HG02943 (cell line): ENCODE results near the gene PAX5.

ENCODE experiments used
- ATAC-seq: cut with Tn5 transposase; IDR thresholded peaks from one replicate; pipeline ENCODE4 v1.9.1; 2021; ENCODE audit warnings: mild to moderate bottlenecking, low read depth, moderate library complexity; ENCODE audit not compliant: unreplicated experiment

PAX5 gene

GRCh38 chr9:36842560-36843530 is 191.2 kb downstream of the PAX5 start:
- no peak for ATAC-seq

GRCh38 chr9:36840898-36841536 is 193.1 kb downstream of the PAX5 start:
- no peak for ATAC-seq

- no peak for ATAC-seq
Observed at GRCh38 chr9:36839131-36839885, 194.8 kb downstream of the PAX5 start.

GRCh38 chr9:36837431-36838405 is 196.3 kb downstream of the PAX5 start:
- no peak for ATAC-seq

GRCh38 chr9:36836486-36836885 is 197.6 kb downstream of the PAX5 start:
- no peak for ATAC-seq

- ATAC-seq, result no peak
Observed at GRCh38 chr9:36835271-36835996, 198.6 kb downstream of the PAX5 start.

GRCh38 chr9:36834736-36835135 is 199.3 kb downstream of the PAX5 start:
- ATAC-seq, result no peak

- no peak for ATAC-seq
Observed at GRCh38 chr9:36833954-36834353, 200.1 kb downstream of the PAX5 start.

GRCh38 chr9:36832164-36832795 is 201.8 kb downstream of the PAX5 start:
- no peak for ATAC-seq

GRCh38 chr9:36831381-36832161 is 202.5 kb downstream of the PAX5 start:
- ATAC-seq, result no peak

GRCh38 chr9:36828611-36829013 is 205.5 kb downstream of the PAX5 start:
- no peak for ATAC-seq

- ATAC-seq, result no peak
Observed at GRCh38 chr9:36827593-36827992, 206.5 kb downstream of the PAX5 start.

- no peak for ATAC-seq
Observed at GRCh38 chr9:36826581-36826980, 207.5 kb downstream of the PAX5 start.

- ATAC-seq, result no peak
Observed at GRCh38 chr9:36825179-36825578, 208.9 kb downstream of the PAX5 start.

GRCh38 chr9:36823934-36824333 is 210.1 kb downstream of the PAX5 start:
- no peak for ATAC-seq

- ATAC-seq, result no peak
Observed at GRCh38 chr9:36823466-36823865, 210.6 kb downstream of the PAX5 start.

- ATAC-seq, result no peak
Observed at GRCh38 chr9:36822201-36822600, 211.9 kb downstream of the PAX5 start.

GRCh38 chr9:36820392-36820861 is 213.6 kb downstream of the PAX5 start:
- no peak for ATAC-seq
